Measurements from ENCODE around the gene GAST.
"Not testable (repeated sequence)": the region's sequence is repeated elsewhere in the genome, so short reads cannot be mapped to it uniquely, and the experiment has no call there.

GAST gene

DNA sequence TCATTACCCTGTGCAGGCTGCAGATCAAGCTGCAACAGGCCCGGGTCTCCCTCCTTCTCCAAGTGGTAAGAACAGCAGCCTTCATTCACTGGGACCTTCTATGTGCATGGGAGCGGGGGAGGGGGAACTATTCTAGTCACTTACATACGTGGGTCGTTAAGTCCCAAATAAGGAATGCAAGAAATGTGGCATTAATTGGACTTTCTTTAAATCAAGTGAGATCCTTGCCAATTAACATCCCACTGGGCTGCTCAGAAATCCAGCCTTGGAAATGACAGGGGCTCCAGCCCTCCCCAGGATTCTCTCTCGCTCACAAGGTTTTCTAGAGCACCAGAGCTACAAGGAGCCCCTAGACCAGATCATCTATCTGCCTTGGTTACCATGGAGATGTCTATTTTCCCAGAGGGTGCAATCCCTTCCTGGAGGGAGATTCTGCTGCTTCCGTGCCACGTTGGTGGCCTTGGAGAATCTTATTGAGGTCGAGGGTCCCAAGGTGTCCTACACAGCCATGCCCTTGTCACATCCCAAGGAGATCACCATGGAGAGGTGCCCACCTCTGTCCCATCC, 28.6 kb upstream of the GAST start:
- no peak for DNase-seq (ENCODE audit: low spot score)

DNA sequence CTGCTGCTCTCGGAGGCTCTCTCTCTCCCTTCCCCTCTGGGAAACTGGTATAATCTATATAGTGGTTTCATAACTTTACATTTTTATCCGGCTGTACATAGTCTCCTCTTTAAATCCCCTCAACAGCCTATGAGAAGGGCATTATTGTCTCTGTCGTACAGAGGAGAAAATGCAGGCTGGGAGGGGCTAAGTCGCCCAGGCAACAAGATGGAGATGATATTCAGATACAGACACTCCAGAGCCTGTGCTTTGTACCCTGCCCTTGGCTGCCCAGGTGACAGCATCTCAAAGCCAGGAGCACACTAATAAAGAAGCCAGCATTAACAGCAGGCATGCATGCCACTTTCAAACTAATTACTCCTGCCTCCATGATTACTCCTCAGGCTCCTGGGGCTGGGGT, 28.1 kb upstream of the GAST start:
- DNase-seq (ENCODE audit: low spot score) = no peak

DNA sequence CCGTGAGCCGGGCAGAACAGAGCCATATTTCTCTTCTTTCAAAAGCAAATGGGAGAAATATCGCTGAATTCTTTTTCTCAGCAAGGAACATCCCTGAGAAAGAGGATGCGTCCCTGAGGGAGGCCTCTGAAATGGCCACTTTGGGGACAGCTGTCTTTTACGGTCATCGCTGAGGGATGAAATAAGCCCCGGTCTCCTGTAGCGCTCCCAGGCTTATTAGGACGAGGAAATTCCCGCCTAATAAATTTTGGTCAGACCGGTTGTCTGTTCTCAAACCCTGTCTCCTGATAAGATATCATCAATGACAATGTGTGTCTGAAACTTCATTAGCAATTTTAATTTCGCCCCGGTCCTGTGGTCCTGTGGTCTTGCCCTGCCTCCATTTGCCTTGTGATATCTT, 26.4 kb upstream of the GAST start:
- not testable (repeated sequence) for DNase-seq (ENCODE audit: low spot score)

DNA sequence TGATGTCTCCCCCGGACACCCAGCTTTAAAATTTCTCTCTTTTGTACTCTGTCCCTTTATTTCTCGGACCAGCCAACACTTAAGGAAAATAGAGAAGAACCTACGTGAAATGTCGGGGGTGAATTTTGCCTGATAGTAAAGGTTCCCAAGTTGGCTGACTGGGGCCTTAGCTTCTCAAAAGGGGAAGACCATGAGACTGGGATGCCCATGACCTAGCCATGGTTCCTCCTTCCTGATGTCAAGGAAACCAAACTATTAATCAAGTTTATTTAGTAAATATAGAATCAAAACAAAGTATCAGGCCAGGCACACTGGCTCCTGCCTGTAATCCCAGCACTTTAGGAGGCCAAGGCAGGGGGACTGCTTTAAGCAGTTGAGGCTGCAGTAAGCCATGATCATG, 25.9 kb upstream of the GAST start:
- DNase-seq (ENCODE audit: low spot score) = no peak

DNA sequence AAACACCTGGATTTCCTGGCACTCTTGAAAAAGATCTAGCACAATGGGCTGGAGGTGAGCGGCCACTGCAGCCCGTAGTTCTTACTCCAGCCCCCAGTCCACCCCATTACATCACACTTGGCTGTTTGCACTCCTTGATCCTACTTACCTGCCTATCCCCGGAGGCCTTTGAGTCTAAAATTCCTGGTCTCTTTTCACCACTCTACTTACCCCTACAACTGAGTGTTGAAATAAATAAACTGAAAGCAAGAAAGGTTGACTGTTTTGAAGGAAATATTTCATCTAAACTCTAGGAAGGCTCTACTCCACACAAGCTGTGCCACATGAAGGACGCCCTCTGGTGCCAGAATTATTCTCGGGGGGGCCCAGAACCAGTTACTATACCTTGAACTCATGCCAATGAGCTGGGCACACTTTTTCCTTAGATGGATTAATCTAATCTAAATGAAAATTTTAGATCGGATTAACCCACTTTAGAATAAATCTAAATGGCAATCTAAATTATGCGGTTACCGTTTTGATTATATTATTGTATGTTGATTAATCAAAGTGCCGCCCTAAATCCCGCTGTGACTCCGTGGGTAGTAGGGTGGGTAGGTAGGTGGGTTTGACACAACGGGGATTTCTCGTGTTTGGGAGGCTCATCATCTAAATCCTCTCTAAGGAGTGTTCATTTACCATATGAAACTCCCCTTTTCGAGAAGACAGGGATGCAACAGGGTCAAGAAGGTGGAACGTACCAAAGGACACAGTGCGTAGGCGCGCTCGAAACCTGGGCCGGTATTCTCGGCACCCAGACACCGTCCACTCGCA, 24.1 kb upstream of the GAST start:
- DNase-seq (ENCODE audit: low spot score) = no peak

DNA sequence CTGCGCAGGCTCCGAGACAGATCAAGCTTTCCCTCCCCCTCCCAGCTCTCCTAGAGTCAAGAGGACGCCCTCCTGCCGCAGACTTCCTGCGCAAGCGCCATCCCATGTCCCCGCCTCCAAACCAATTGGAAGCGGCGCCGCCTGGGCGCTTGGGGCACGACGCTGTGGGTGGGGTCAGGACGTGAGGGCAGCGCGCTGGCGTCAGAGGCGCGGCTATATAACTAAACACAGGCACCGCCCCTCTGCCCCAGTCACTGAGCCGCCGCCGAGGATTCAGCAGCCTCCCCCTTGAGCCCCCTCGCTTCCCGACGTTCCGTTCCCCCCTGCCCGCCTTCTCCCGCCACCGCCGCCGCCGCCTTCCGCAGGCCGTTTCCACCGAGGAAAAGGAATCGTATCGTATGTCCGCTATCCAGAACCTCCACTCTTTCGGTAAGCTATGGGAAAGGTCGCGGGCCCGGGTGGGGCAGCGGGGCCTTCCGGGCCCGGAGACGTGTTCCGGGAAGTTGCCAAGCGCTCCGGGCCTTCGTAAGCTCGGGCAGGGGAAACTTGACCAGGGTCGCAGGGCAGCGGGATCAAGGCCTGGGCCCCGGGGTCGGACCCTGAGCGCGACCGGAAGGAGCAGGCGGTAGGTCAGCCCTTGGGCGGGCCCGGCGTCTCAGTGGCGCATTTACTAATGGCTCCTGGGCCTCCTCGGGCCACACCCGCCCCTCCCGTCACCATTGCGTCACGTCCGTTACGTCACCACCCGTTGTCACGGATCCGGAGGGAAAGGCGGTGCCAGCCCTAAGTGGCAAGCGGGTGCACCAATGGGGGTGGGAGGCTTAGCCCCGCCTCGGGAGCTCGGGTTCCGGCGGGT, 23.3 kb upstream of the GAST start, which contains the start of gene EIF1:
Gene EIF1 (plus strand): TSS at position 245 of the 856 bp plus-strand sequence. CDS start 154 bp downstream, at position 399.
- peak; percentile 96 for DNase-seq (ENCODE audit: low spot score)

DNA sequence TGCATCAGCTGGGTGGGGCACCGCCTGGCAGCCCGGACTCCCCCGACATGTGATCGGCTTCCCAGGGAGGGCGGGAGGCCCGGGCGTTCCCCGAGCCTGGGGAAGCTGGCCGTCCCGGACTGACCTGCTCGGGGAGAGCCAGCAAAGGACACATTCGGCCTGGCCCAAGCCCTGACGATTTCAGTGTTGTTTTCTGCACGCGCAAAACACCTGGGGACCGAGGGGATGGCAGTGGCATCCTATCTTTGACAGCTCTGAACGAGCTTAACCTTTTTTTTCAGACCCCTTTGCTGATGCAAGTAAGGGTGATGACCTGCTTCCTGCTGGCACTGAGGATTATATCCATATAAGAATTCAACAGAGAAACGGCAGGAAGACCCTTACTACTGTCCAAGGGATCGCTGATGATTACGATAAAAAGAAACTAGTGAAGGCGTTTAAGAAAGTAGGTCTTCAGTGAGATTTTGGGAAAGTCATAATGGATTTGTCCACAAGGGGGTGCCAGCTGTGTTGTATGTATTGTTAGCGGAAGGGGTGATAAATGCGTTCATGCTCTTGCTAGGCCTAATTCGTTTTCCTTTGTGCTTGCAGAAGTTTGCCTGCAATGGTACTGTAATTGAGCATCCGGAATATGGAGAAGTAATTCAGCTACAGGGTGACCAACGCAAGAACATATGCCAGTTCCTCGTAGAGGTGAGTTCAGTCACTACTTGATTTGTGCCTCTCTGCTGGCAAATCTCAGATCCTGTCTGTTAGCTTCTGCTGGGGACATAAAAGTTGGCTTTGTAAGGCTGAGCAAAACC, 22.4 kb upstream of the GAST start:
- no peak for DNase-seq (ENCODE audit: low spot score)

DNA sequence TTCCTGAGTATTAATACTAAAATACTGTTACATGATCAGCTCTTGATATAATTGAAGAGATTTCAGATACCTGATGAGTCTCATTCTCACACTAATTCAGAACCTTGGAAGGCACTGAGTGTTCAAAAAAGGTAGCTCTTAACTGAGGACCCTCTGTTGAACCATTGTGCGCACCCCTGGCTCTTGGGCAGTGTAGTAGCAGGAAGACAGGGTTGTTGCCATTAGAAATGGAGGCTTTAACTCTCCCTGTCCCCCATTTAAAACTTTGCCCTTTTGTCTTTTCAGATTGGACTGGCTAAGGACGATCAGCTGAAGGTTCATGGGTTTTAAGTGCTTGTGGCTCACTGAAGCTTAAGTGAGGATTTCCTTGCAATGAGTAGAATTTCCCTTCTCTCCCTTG, 21.6 kb upstream of the GAST start:
- DNase-seq (ENCODE audit: low spot score) = no peak

DNA sequence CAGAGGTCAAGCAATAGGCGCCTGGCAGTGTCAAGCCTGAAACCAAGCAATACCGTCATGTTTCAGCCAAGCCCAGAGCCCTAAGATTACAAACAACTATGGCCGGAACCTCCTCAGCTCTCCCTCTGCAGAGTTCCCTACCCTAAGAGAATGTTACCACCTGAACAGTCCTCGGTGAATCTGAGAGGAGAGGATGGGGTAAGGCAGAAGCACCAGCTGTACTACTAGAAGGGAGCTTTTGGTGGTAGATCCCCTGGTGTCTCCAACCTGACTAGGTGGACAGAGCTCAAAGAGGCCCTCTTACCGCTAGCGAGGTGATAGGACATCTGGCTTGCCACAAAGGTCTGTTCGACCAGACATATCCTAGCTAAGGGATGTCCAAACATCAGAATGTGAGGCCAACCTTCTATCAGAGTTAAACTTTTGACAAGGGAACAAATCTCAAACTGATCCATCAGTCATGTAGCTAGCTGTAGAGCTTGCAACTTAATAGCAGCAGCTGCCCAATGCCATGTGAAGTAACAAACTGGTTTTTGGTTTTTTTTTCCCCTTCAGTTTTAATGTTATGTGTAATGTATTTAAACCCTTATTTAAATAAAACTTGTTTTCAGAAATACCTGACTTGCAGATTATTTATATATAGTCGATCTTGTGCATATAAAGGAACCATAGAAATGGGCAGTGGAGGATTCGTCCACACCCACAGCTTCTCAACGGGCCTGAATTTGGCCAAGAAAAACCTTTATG, 20.9 kb upstream of the GAST start:
- no peak for DNase-seq (ENCODE audit: low spot score)

DNA sequence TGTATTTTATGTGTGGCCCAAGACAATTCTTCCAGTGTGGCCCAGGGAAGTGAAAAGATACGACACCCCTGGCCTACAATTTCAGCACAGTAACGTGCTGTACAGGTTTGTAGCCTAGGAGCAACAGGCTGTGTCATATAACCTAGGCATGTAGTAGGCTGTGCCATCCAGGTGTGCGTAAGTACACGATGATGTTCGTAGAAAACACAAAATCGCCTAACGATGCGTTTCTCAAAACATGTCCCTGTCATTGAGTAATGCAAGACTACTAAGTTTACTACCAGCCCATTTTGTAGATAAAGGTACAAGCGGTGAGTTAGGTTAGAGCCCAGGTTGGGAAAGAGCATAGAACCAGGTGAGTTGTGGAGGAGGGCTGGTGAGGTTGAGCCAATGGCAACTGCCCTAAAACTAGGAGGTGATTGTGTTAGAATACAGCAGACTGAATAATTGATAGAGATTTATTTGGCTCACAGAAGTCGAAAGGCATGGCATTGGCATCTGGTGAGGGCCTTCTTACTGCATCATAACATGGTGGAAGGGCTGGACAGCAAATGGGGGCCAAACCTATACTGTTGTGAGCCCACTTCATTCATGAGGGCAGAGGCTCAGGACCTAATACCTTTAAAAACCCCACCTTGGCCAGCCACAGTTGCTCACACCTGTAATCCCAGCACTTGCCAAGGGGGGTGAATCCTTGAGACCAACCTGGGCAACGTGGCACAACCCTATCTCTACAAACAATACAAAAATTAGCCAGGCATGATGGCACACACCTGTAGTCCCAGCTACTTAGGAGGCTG, 19.2 kb upstream of the GAST start:
- DNase-seq (ENCODE audit: low spot score) = no peak

DNA sequence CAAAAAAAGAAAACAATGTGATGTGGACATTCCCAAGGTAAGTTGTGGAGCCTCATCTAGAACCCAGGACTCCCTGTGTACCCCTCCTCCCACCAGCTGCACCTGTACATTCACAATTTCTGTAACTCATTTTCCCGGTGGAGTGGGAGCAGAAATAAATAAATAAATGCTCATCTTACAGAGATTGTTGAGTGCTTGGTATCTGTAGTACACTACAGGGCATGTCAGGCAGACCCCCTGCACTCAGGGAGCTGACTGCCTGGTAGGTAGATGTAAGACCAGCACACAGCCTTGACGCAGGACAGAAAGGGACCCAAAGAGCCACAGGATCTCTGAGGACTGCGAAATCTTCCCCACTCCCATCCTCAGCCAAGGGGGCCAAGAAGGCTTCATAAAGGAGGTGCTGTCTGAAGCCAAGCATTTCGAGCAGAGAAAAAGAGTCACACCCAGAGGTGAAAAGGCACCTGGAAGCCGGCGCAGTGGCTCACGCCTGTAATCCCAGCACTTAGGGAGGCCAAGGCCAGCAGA, 16.9 kb upstream of the GAST start:
- no peak for DNase-seq (ENCODE audit: low spot score)

DNA sequence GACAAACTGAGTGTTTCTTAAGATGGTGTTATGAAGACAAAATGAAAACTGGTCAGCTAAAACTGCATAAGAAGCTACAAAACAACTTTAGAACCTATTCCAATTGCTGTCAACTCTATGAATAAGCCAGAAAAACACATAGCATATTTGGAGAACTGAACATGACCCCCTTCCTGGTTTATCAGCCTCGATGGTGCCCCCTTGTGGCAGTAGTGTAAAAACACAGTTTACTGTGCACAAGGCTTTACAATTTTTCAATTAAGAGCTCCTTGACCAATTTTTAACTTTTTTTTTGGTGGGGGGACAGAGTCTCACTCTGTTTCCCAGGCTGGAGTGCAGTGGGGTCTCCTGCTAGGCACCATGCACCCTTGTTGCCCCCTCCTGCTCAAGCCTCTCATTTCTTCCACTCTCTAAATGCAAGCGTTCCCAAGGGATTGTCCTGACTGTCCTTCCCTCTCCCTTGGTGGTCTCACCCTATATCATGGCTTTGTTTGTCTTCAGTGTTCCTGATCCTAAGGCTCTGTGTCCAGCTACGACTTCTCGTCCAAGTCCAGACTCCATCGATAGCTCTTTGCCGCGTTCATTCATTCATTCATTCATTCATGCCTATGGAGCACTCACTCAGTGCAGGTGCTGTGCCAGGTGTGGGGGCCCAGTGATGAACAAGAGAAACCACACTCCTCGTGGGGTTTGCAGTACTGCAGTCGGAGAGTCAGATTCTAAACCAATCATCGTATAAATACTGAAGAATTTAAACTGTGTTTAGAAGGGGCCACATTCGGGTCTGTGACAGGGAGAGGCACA, 16.0 kb upstream of the GAST start:
- DNase-seq (ENCODE audit: low spot score) = peak; percentile 83

DNA sequence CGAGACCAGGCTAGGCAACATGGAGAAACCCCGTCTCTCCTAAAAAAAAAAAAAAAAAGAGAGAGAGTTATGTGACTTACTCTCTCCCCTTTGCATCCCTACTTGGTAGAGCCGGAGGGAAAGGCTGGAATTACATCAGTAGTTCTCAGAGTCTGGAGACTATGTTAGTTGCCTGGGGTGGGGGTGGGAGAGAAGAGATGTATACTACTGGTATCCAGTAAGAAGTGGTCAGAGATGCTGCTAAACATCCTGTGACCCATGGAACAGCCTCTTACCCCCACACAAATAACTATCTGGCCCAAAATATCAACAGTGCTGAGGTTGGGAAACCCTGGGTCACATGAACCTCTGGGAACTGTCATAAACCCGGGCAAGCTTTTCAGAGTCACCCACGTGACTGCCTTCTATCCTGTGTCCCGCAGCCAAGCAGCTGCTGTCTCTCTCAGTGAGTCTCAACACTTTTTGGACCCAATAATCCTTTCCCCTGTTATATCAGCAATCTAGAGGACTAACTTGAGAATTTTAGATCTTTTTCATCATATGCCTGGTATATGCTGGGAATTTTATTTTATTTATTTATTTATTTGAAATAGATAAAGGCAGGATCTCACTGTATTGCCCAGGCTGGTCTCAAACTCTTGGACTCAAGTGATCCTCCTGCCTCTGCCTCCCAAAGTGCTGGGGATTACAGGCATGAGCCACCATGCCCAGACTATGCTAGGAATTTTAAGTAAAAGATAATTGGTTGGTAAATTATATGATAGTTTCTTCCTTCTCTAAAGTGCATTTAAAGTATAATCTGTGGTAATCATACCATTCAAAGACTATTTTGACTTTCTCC, 14.8 kb upstream of the GAST start:
- DNase-seq (ENCODE audit: low spot score) = peak; percentile 74

DNA sequence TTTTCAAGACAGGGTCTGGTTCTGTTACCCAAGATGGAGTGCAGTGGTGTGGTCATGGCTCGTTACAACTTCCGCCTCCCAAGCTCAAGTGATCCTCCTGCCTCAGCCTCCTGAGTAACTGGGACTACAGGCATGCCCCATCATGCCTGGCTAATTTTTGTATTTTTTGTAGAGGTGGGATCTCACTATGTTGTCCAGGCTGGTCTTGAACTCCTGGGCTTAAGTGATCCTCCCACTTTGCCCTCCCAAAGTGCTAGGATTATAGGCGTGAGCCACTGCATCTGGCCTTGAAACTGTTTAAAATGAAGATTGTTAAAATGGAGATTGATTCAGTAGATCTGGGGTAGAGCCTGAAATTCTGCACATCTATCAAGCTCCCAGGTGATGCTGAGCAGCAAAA, 11.3 kb upstream of the GAST start:
- not testable (repeated sequence) for DNase-seq (ENCODE audit: low spot score)

DNA sequence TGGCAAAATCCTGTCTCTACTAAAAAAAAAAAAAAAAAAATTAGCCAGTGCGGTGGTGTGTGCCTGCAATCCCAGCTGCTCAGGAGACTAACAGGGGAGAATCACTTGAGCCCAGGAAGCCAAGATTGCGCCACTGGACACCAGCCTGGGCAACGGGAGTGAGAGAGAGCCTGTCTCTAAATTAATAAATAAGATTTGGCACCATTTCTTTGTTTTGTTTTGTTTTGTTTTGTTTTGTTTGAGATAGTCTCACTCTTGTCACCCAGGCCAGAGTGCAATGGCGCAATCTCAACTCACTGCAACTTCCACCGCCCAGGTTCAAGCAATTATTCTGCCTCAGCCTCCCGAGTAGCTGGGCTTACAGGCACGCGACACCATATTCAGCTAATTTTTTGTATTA, 9.4 kb upstream of the GAST start:
- DNase-seq (ENCODE audit: low spot score) = no peak

DNA sequence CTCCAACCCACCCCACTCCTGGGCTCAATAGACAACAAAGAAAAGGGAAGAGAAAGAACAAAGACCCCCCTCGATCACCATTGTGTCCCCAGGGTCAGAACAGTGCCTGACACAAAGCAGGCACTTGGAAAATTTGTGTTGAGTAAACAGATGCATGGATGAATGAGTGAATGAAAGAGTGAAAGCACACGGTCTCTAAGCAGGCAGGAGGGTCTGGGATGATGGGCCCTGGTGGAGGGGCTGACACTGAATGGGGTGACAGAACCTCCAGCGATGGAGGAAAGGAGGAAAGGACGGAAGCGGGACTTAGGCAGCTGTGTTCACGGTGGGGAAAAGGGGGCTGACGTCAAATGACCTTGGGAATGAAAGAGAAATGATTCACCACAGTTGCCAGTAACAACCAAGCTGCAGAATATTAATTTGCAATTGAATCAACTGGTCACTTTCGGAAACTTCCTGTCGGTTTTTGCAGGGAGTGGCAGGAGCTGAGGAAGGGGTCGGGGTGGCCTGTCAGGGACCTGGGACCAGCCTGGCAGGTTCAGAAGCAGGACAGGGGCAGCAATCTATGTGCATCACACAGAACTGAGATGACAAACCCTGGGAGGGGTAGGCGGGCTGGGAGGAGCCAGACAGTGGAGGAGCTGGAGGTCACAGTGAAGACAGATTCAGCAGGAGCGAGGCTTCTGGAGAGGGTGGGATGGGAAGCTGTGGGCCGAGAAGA, 6.7 kb upstream of the GAST start:
- peak; percentile 73 for DNase-seq (ENCODE audit: low spot score)

DNA sequence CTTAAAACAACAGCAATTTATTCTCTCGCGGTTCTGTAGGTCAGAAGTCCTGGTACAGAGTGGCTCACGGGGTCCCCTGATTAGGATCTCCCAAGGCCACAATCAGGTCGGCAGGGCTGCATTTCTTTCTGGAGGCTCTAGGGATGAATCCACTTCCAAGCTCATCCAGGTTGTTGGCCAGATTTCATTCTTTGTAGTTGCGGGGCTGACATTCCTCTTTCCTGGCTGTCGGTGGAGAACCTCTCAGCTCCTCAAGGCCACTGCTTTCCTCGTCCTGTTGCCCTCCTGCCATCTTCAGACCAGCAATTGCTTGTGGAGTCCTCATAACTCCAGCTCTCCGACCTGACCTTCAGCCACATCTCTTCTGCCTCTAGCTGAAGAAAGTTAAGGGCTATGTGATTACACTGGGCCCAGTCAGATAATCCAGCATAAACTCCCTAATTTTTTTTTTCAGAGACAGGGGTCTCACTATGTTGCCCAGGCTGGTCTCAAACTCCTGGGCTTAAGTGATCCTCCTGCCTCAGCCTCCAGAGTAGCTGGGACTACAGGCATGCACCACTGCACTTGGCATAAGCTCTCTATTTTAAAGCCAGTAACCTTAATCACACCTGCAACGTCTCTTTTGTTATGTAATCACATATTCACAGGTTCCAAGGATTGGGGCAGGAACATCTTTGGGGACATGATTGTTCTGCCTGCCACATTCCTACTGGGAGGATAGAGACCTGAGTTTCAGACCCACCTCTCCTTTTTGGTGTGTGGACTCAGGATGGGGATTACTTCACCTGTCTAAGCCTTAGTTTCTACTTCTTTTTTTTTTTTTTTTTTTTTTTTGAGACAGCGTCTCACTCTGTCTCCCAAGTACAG, 4.1 kb upstream of the GAST start:
- DNase-seq (ENCODE audit: low spot score) = no peak

Measured in hepatic stellate cell (primary cell).